Liver (tissue), 9 donors: ENCODE measurements around the gene NLRC5. TPM values are rescaled to one million over a fixed set of nuclear protein-coding genes. Genes with fewer than 3 reads are reported as not detected.

ENCODE experiments used
- DNase-seq: peaks from one replicate; pipeline ENCODE4 v3.0.0-alpha.2; 2017; ENCODE audit warnings: low spot score
- H3K27ac ChIP-seq, 2 donors: one replicate each; pipeline ENCODE4 v1.7.0; 2013; ENCODE audit warnings: inconsistent platforms in 2 of 2, low read length in 2 of 2, control low read depth in 1 of 2, low read depth in 1 of 2, mild to moderate bottlenecking in 1 of 2
- H3K27me3 ChIP-seq, 4 donors: one replicate each; pipeline versions ENCODE4 v1.6.1 to v1.7.0; 2013; ENCODE audit warnings: low read length in 3 of 4, inconsistent platforms in 1 of 4, mild to moderate bottlenecking in 1 of 4, moderate library complexity in 1 of 4; ENCODE audit not compliant: control insufficient read depth in 4 of 4, insufficient read depth in 4 of 4
- H3K36me3 ChIP-seq, 4 donors: one replicate each; pipeline versions ENCODE4 v1.6.1 to v1.7.0; 2013; ENCODE audit warnings: low read length in 3 of 4, mild to moderate bottlenecking in 3 of 4, low read depth in 1 of 4, moderate library complexity in 1 of 4; ENCODE audit not compliant: control insufficient read depth in 4 of 4, insufficient read depth in 3 of 4
- H3K4me1 ChIP-seq, 4 donors: one replicate each; pipeline versions ENCODE4 v1.6.1 to v1.7.0; 2013; ENCODE audit warnings: low read length in 3 of 4, mild to moderate bottlenecking in 3 of 4, moderate library complexity in 1 of 4; ENCODE audit not compliant: control insufficient read depth in 4 of 4, insufficient read depth in 4 of 4
- H3K4me3 ChIP-seq, 3 donors: one replicate each; pipeline versions ENCODE4 v1.6.1 to v1.7.0; 2013; ENCODE audit warnings: low read length in 3 of 3, control low read depth in 1 of 3, low read depth in 1 of 3, mild to moderate bottlenecking in 1 of 3
- H3K9ac ChIP-seq, 2 donors: one replicate each; pipeline ENCODE4 v1.7.0; 2013; ENCODE audit warnings: low read length in 2 of 2, mild to moderate bottlenecking in 2 of 2, moderate library complexity in 2 of 2, control low read depth in 1 of 2, low read depth in 1 of 2
- H3K9me3 ChIP-seq, 4 donors: one replicate each; pipeline versions ENCODE4 v1.6.1 to v1.7.0; 2013; ENCODE audit warnings: low read length in 3 of 4; ENCODE audit not compliant: control insufficient read depth in 4 of 4
- EGR1 ChIP-seq, 2 donors: IDR thresholded peaks; 2 replicates each; pipeline ENCODE4 v1.6.1; 2016 to 2018; ENCODE audit warnings: antibody characterized with exemption in 2 of 2, low read depth in 2 of 2
- FOXA1 ChIP-seq: IDR thresholded peaks from 2 replicates; pipeline ENCODE4 v1.6.1; 2016; ENCODE audit warnings: antibody characterized with exemption
- FOXA2 ChIP-seq: IDR thresholded peaks from 2 replicates; pipeline ENCODE4 v1.6.1; 2016; ENCODE audit warnings: antibody characterized with exemption
- GABPA ChIP-seq, 2 donors: IDR thresholded peaks in 1 of 2; conservative IDR thresholded peaks in 1 of 2; 2 replicates each; pipeline ENCODE4 v1.6.1; 2016; ENCODE audit warnings: antibody characterized with exemption in 2 of 2, mild to moderate bottlenecking in 1 of 2, moderate library complexity in 1 of 2
- HNF4A ChIP-seq, 2 donors: conservative IDR thresholded peaks; 2 replicates each; pipeline ENCODE4 v1.6.1; 2016; ENCODE audit warnings: antibody characterized with exemption in 2 of 2, mild to moderate bottlenecking in 2 of 2
- HNF4G ChIP-seq: IDR thresholded peaks from 2 replicates; pipeline ENCODE4 v1.6.1; 2016; ENCODE audit warnings: antibody characterized with exemption
- JUND ChIP-seq, 2 donors: IDR thresholded peaks; 2 replicates each; pipeline ENCODE4 v1.6.1; 2016; ENCODE audit warnings: antibody characterized with exemption in 2 of 2
- NR2F2 ChIP-seq: IDR thresholded peaks from 2 replicates; pipeline ENCODE4 v1.6.1; 2016; ENCODE audit warnings: antibody characterized with exemption
- RAD21 ChIP-seq, 2 donors: IDR thresholded peaks; 2 replicates each; pipeline ENCODE4 v1.6.1; 2016; ENCODE audit warnings: antibody characterized with exemption in 2 of 2, mild to moderate bottlenecking in 2 of 2
- RXRA ChIP-seq, 2 donors: IDR thresholded peaks; 2 replicates each; pipeline ENCODE4 v1.6.1; 2017 to 2018; ENCODE audit warnings: antibody characterized with exemption in 2 of 2, mild to moderate bottlenecking in 1 of 2
- SP1 ChIP-seq: IDR thresholded peaks from 2 replicates; pipeline ENCODE4 v1.6.1; 2018; ENCODE audit warnings: antibody characterized with exemption, mild to moderate bottlenecking
- TAF1 ChIP-seq: conservative IDR thresholded peaks from 2 replicates; pipeline ENCODE4 v1.6.1; 2016; ENCODE audit warnings: antibody characterized with exemption, mild to moderate bottlenecking
- YY1 ChIP-seq: IDR thresholded peaks from 2 replicates; pipeline ENCODE4 v1.6.1; 2016; ENCODE audit warnings: antibody characterized with exemption, mild to moderate bottlenecking
- WGBS: extraction: QIAGEN DNeasy Blood & Tissue Kit; methylation state at CpG from one replicate; pipeline ENCODE4 v1.1.7; 2013; 5-methylcytosine and 5-hydroxymethylcytosine counted together
- polyA plus RNA-seq, 2 donors: library from polyadenylated mRNA; stranded (reverse) in 1 of 2; unstranded in 1 of 2; fragments of 200-250 nt in 1 of 2; fragments of >200 nt in 1 of 2; fragmentation: Nextera tagmentation in 1 of 2; extraction: Ambion mirVana in 1 of 2; gene quantifications; one replicate each; pipeline versions ENCODE4 v1.2.1 to v1.2.3, GENCODE V29; 2013 to 2015
- total RNA-seq, 2 donors: library from RNA; depleted of rRNA; stranded (reverse); fragments of >200 nt; gene quantifications; one replicate each; pipeline ENCODE4 v1.2.3, GENCODE V29; 2014
- TF ChIP-seq, protein P1 (sequence below): IDR thresholded peaks from 2 replicates; pipeline ENCODE4 v1.6.1; 2016; ENCODE audit warnings: antibody characterized with exemption
- TF ChIP-seq, protein P2 (sequence below): IDR thresholded peaks from 2 replicates; pipeline ENCODE4 v1.6.1; 2016; ENCODE audit warnings: antibody characterized with exemption
- TF ChIP-seq, protein P3 (sequence below): IDR thresholded peaks from 2 replicates; pipeline ENCODE4 v1.6.1; 2016; ENCODE audit warnings: antibody characterized with exemption
- TF ChIP-seq, protein P4 (sequence below): IDR thresholded peaks from 2 replicates; pipeline ENCODE4 v1.6.1; 2016; ENCODE audit warnings: antibody characterized with exemption, mild to moderate bottlenecking
- TF ChIP-seq, protein P5 (sequence below): fragments of 150-350 bp; IDR thresholded peaks from 2 replicates; pipeline ENCODE4 v1.5.1; 2017; ENCODE audit warnings: improper control_type of control experiment, low read depth, low read length; ENCODE audit not compliant: missing input control
- donor health status: healthy.
- donor health status: healthy.
- donor health status: healthy.
- donor health status: healthy.
- donor health status: healthy.

The NLRC5 gene
- total and polyA plus RNA-seq, 4 donors = 4.7 to 23.3 (median 8.8) TPM

DNA sequence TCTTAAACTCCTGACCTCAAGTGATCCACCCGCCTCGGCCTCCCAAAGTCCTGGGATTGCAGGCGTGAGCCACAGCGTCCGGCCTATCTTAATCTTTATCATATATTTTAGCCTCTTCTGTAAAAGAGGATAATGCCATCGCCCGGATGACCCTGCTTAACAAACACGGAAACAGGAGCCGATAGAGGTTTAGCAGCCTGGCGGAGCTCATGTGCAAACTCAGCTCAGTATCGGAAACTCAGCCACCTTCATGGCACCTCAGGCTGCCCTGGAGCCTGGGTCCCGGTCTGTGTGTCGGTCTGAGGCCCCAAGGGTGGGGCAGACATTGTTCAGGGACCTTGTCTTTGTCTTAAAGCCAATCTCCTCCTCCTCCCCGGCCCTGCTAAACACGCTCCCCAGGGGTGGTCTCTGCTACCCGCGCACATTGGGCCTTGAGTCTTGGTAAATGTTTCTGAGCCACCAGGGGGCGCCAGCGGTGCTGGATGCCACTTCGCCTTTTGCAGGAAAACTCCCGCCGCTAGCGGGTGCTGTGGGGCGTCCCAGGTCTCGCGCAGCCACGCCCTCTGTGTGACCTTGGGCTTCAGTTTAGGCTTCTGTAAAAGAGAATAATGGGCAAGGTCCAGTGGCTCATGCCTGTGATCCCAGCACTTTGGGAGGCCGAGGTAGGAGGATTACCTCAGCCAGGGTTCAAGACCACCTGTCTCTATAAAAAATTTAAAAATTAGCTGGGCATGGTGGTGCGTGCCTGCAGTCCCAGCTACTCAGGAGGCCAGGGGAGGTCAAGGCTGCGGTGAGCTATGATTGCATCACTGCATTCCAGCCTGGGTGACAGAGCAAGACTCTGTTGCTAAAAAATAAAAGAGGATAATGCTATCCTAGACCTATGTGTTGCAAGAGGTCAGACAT is 24.9 kb upstream of the NLRC5 start:
- no peak for TF ChIP-seq FOXA1
- TF ChIP-seq EGR1 (IDR thresholded peaks at IDR 0.05; ENCODE audit: low read depth in 2 of 2) = no peak
- peak in 1 of 2 donors; percentile 56 for TF ChIP-seq JUND (IDR thresholded peaks at IDR 0.05)
- TF ChIP-seq, protein P1, sequence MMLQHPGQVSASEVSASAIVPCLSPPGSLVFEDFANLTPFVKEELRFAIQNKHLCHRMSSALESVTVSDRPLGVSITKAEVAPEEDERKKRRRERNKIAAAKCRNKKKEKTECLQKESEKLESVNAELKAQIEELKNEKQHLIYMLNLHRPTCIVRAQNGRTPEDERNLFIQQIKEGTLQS = peak; percentile 42
- TF ChIP-seq GABPA (IDR thresholded peaks at IDR 0.05 in 1 of 2, conservative IDR thresholded peaks at IDR 0.05 in 1 of 2) = no peak
- TF ChIP-seq TAF1 = no peak
- TF ChIP-seq YY1 = peak; percentile 30
- TF ChIP-seq, protein P2, sequence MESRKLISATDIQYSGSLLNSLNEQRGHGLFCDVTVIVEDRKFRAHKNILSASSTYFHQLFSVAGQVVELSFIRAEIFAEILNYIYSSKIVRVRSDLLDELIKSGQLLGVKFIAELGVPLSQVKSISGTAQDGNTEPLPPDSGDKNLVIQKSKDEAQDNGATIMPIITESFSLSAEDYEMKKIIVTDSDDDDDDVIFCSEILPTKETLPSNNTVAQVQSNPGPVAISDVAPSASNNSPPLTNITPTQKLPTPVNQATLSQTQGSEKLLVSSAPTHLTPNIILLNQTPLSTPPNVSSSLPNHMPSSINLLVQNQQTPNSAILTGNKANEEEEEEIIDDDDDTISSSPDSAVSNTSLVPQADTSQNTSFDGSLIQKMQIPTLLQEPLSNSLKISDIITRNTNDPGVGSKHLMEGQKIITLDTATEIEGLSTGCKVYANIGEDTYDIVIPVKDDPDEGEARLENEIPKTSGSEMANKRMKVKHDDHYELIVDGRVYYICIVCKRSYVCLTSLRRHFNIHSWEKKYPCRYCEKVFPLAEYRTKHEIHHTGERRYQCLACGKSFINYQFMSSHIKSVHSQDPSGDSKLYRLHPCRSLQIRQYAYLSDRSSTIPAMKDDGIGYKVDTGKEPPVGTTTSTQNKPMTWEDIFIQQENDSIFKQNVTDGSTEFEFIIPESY = no peak
- TF ChIP-seq SP1 = peak; percentile 42
- TF ChIP-seq, protein P3, sequence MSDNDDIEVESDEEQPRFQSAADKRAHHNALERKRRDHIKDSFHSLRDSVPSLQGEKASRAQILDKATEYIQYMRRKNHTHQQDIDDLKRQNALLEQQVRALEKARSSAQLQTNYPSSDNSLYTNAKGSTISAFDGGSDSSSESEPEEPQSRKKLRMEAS = no peak
- TF ChIP-seq, protein P4, sequence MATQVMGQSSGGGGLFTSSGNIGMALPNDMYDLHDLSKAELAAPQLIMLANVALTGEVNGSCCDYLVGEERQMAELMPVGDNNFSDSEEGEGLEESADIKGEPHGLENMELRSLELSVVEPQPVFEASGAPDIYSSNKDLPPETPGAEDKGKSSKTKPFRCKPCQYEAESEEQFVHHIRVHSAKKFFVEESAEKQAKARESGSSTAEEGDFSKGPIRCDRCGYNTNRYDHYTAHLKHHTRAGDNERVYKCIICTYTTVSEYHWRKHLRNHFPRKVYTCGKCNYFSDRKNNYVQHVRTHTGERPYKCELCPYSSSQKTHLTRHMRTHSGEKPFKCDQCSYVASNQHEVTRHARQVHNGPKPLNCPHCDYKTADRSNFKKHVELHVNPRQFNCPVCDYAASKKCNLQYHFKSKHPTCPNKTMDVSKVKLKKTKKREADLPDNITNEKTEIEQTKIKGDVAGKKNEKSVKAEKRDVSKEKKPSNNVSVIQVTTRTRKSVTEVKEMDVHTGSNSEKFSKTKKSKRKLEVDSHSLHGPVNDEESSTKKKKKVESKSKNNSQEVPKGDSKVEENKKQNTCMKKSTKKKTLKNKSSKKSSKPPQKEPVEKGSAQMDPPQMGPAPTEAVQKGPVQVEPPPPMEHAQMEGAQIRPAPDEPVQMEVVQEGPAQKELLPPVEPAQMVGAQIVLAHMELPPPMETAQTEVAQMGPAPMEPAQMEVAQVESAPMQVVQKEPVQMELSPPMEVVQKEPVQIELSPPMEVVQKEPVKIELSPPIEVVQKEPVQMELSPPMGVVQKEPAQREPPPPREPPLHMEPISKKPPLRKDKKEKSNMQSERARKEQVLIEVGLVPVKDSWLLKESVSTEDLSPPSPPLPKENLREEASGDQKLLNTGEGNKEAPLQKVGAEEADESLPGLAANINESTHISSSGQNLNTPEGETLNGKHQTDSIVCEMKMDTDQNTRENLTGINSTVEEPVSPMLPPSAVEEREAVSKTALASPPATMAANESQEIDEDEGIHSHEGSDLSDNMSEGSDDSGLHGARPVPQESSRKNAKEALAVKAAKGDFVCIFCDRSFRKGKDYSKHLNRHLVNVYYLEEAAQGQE = no peak
- peak; percentile 69 for TF ChIP-seq NR2F2
- peak; percentile 70 to 79 for TF ChIP-seq RXRA (IDR thresholded peaks at IDR 0.05)
- TF ChIP-seq HNF4A (conservative IDR thresholded peaks at IDR 0.05) = peak; percentile 46 to 52
- TF ChIP-seq HNF4G = no peak
- TF ChIP-seq, protein P5, sequence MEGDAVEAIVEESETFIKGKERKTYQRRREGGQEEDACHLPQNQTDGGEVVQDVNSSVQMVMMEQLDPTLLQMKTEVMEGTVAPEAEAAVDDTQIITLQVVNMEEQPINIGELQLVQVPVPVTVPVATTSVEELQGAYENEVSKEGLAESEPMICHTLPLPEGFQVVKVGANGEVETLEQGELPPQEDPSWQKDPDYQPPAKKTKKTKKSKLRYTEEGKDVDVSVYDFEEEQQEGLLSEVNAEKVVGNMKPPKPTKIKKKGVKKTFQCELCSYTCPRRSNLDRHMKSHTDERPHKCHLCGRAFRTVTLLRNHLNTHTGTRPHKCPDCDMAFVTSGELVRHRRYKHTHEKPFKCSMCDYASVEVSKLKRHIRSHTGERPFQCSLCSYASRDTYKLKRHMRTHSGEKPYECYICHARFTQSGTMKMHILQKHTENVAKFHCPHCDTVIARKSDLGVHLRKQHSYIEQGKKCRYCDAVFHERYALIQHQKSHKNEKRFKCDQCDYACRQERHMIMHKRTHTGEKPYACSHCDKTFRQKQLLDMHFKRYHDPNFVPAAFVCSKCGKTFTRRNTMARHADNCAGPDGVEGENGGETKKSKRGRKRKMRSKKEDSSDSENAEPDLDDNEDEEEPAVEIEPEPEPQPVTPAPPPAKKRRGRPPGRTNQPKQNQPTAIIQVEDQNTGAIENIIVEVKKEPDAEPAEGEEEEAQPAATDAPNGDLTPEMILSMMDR = peak; percentile 65
- TF ChIP-seq RAD21 (IDR thresholded peaks at IDR 0.05) = peak; percentile 70 to 86
- TF ChIP-seq FOXA2 = no peak
- no peak overlapping the region for H3K4me3 ChIP-seq
- H3K4me1 ChIP-seq = peaks cover 0 to 18% (median 5%) of the 10 kb centered on the region in 4 donors
- DNase-seq = peak; percentile 96
- H3K36me3 ChIP-seq = no peaks in the 10 kb centered on the region
- no peaks in the 10 kb centered on the region for H3K27me3 ChIP-seq
- H3K27ac ChIP-seq = peak overlapping the region; percentile 6 to 62
- peak overlapping the region in 1 of 2 donors; percentile 44 for H3K9ac ChIP-seq
- no peaks in the 10 kb centered on the region for H3K9me3 ChIP-seq
- 52% methylated on average over 30 of the region's 30 CpGs for WGBS
